ENCODE results near the gene INS. TPM values are rescaled to one million over a fixed set of nuclear protein-coding genes. Genes with fewer than 3 reads are reported as not detected.

INS gene
- total and polyA plus RNA-seq, 7 donors: 0.65 to 2.8 TPM; not detected in 5

DNA sequence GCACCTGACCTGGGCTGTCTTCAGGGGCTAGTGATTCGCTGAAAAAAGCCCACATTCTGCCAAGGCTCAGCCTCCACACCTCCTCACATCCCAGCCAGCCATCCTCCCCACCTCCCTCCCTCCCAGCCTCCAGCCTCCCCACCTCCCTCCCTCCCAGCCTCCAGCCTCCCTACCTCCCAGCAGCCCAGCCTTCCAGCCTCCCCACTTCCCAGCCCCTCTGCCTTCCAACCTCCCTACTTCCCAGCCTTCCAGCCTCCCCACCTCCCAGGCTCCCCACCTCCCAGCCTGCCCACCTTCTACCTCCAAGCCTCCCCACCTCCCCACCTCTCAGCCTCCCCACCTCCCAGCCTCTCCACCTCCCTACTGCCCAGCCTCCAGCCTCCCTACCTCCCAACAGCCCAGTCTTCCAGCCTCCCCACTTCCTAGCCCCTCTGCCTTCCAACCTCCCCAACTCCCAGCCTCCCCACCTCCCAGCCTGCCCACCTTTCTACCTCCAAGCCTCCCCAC lies 44.3 kb upstream of the INS start:
- Histone ChIP-seq H3K4me1 (no peaks in the 10 kb centered on the region), H3K36me3 (ENCODE audit: insufficient read depth in 1 of 2, low read depth in 1 of 2) (no peaks in the 10 kb centered on the region), H3K27me3 (ENCODE audit: insufficient read depth in 3 of 3, low read length in 2 of 3) (peaks cover 0 to 33% (median 5%) of the 10 kb centered on the region in 3 donors), H3K27ac (no peak overlapping the region), H3K9me3 (no peaks in the 10 kb centered on the region), H3K4me3 (no peak overlapping the region)
- no peak for ATAC-seq
- TF ChIP-seq, protein P1, sequence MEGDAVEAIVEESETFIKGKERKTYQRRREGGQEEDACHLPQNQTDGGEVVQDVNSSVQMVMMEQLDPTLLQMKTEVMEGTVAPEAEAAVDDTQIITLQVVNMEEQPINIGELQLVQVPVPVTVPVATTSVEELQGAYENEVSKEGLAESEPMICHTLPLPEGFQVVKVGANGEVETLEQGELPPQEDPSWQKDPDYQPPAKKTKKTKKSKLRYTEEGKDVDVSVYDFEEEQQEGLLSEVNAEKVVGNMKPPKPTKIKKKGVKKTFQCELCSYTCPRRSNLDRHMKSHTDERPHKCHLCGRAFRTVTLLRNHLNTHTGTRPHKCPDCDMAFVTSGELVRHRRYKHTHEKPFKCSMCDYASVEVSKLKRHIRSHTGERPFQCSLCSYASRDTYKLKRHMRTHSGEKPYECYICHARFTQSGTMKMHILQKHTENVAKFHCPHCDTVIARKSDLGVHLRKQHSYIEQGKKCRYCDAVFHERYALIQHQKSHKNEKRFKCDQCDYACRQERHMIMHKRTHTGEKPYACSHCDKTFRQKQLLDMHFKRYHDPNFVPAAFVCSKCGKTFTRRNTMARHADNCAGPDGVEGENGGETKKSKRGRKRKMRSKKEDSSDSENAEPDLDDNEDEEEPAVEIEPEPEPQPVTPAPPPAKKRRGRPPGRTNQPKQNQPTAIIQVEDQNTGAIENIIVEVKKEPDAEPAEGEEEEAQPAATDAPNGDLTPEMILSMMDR (IDR thresholded peaks at IDR 0.05): no peak
- WGBS, 3 donors: 44 to 56% (median 53%) methylated on average over 1 of the region's 1 CpG
- no peak for DNase-seq
- intact Hi-C loops (cut with DNase I): no loop called here

DNA sequence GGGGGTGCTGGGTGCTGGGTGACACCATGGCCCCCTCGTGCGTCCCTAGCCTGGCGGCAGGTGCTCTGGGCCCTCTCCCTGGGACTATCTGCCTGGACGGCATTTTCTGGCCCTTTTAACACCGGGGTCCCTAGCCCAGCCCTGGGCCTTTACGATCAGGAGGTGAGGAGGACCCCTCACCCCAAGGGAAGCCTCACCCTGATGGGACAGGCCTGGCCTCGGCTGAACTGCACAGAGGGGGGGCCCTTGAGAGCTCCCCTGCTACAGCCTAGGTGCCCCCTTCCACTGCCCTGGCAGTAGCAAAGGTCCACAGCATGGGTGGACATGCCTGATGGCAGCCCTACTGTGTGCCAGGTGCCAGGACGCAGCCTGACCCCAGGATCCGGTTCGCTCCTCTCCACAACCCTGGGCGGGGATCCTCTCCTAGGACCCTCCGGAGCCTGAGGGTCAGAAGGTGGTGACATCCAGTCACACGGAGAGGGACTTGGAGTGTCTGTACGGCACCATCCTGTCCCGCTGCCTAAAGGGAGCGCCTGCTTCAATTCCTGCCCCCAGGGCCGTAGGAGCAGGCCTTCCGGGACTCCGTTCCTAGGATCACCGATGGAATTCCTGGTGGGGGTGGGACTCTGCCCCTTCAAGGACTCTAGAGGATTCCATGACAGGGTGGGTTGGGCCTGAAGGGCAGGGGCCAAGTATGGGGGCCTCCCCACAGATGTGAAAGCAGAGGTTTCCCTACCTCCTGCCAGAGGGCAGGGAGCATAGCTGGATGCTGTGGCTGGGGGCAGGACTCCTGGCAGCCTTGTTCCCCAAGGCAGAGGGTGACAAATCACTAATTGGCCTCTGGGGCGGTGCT lies 43.6 kb upstream of the INS start:
- H3K9me3 ChIP-seq: no peaks in the 10 kb centered on the region
- TF ChIP-seq, protein P1 (IDR thresholded peaks at IDR 0.05): no peak
- WGBS, 3 donors: 74 to 81% (median 76%) methylated on average over 19 to 21 of the region's 21 CpGs
- H3K27ac ChIP-seq: no peak overlapping the region
- no peaks in the 10 kb centered on the region for H3K4me1 ChIP-seq
- intact Hi-C loops (cut with DNase I): no loop called here
- no peak overlapping the region for H3K4me3 ChIP-seq
- peak in 1 of 2 donors; percentile 31 for DNase-seq
- ATAC-seq: no peak
- peaks cover 0 to 27% (median 5%) of the 10 kb centered on the region in 3 donors for H3K27me3 ChIP-seq (ENCODE audit: insufficient read depth in 3 of 3, low read length in 2 of 3)
- no peaks in the 10 kb centered on the region for H3K36me3 ChIP-seq (ENCODE audit: insufficient read depth in 1 of 2, low read depth in 1 of 2)

DNA sequence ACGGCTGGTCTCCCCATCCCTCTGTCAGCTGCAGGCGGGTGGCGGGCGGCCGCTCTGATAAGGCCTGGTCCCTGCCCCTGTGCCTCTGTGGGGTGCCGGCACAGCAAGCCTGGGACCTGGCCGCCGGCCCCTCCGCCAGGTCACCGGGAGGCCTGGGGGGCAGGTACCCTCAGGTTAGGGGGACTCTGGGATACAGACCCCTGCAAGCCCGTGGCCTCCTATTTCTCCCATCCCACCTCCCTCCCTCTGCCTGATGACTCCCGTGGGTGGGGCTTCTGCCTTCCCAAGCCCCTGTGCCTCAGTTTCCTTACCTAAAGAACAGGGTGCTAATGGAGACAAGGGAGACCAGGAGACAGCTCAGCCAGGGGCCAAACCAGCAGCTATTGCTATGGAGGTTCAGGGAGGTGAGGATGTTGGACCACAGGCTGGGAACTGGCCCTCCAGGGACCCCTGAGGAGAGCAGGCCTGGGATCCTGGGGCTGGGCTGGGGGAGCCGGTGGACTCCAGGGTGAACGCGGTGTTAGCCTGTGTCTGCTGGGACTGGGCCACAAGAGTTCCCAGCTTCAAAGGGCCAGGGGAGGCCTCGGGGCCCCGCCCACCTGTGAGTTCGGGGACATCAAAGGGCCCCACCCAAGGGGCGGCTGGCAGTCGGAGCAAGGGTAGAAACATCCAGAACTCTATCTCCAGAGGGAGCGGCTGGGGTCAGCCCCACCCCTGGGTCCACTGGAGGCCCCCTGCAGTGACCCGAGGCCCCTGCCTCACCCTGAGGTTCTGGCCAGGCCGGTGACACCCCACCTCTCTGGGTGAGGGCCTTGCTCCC lies 42.6 kb upstream of the INS start:
- intact Hi-C loops (cut with DNase I): no loop called here
- no peaks in the 10 kb centered on the region for H3K36me3 ChIP-seq (ENCODE audit: insufficient read depth in 1 of 2, low read depth in 1 of 2)
- WGBS, 3 donors: 82 to 83% (median 83%) methylated on average over 20 to 23 of the region's 23 CpGs
- no peak overlapping the region for H3K27ac ChIP-seq
- H3K9me3 ChIP-seq: no peaks in the 10 kb centered on the region
- H3K4me1 ChIP-seq: no peaks in the 10 kb centered on the region
- DNase-seq (peak in 1 of 2 donors; percentile 39), ATAC-seq (no peak)
- TF ChIP-seq, protein P1 (IDR thresholded peaks at IDR 0.05): no peak
- H3K27me3 ChIP-seq (ENCODE audit: insufficient read depth in 3 of 3, low read length in 2 of 3): peaks cover 0 to 19% (median 3%) of the 10 kb centered on the region in 3 donors
- no peak overlapping the region for H3K4me3 ChIP-seq

DNA sequence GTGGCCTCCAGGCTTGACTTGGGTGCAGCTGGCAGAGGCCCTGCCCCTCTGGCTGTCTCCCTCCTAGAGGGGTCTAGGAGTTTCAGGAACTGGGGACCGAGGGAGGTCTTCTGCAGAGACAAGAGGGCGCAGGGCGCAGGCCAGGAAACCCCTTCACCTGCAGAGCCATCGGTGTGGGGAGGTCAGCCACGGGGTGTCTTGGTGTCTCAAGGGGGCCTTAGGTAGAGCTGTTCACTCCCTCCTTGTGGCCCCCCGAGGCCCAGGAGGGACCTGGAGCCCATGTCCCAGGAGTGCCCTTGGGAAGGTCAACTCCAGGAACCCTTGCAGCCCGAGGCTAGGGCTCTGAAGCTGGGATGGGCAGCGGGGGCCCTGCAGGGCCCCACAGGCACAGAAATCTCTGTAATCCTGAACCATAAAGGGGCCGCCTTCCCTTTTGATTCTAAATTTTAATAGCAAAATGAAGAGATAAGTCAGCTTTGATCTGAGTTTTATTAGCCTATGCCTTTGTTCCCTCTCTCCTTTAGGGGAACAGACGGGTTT lies 42.0 kb upstream of the INS start:
- Histone ChIP-seq H3K27me3 (ENCODE audit: insufficient read depth in 3 of 3, low read length in 2 of 3) (peaks cover 0 to 13% (median 4%) of the 10 kb centered on the region in 3 donors), H3K27ac (no peak overlapping the region), H3K4me3 (no peak overlapping the region), H3K36me3 (ENCODE audit: insufficient read depth in 1 of 2, low read depth in 1 of 2) (no peaks in the 10 kb centered on the region), H3K4me1 (no peaks in the 10 kb centered on the region), H3K9me3 (no peaks in the 10 kb centered on the region)
- TF ChIP-seq, protein P1 (IDR thresholded peaks at IDR 0.05): no peak
- intact Hi-C loops (cut with DNase I): no loop called here
- DNase-seq: peak in 1 of 2 donors; percentile 37
- no peak for ATAC-seq
- WGBS, 3 donors: 75 to 82% (median 78%) methylated on average over 10 of the region's 10 CpGs

All from psoas muscle (tissue), 8 donors.